Ascending aorta (tissue), 2 donors: ENCODE results near the gene SWI5. TPM values are rescaled to one million over a fixed set of nuclear protein-coding genes. Genes with fewer than 3 reads are reported as not detected.
A peak's percentile ranks its signal among the peaks of the same experiment; 100 is the strongest.
"Not testable (repeated sequence)": the region's sequence is repeated elsewhere in the genome, so short reads cannot be mapped to it uniquely, and the experiment has no call there.

Experiments used
- DNase-seq, 2 donors: peaks; one replicate each; pipeline ENCODE4 v3.0.0-alpha.2; 2019; ENCODE audit warnings: low spot score in 2 of 2
- H3K27ac ChIP-seq, 2 donors: fragments of 200-600 bp; sonication (generic); one replicate each; pipeline ENCODE4 v1.5.1; 2016 to 2017; ENCODE audit warnings: mild to moderate bottlenecking in 1 of 2
- H3K27me3 ChIP-seq: fragments of 200-600 bp; sonication (generic); one replicate; pipeline ENCODE4 v1.5.1; 2017
- H3K36me3 ChIP-seq, 2 donors: fragments of 200-600 bp; sonication (generic); one replicate each; pipeline ENCODE4 v1.5.1; 2016
- H3K4me1 ChIP-seq, 2 donors: fragments of 200-600 bp; sonication (generic); one replicate each; pipeline ENCODE4 v1.5.1; 2016 to 2017; ENCODE audit warnings: mild to moderate bottlenecking in 1 of 2
- H3K4me3 ChIP-seq, 2 donors: fragments of 200-600 bp; sonication (generic); one replicate each; pipeline ENCODE4 v1.5.1; 2016 to 2017; ENCODE audit warnings: mild to moderate bottlenecking in 1 of 2
- H3K9me3 ChIP-seq, 2 donors: fragments of 200-600 bp; sonication (generic); one replicate each; pipeline ENCODE4 v1.5.1; 2016
- CTCF ChIP-seq, 3 experiments: fragments of 200-600 bp in 2 of 3; fragments of 450-650 bp in 1 of 3; sonication (generic) in 2 of 3; IDR thresholded peaks; one replicate each; pipeline ENCODE4 v1.5.1; 2016 to 2019; ENCODE audit warnings: antibody characterized with exemption in 3 of 3, mild to moderate bottlenecking in 1 of 3, moderate library complexity in 1 of 3
- intact Hi-C: fragments of 100-400 bp; cut with DNase I; formaldehyde crosslinking; loops from one replicate; pipeline ENCODE4 v1.15.1; 2023
- total RNA-seq: library from RNA; depleted of rRNA; stranded (reverse); fragments of >200 nt; gene quantifications from one replicate; pipeline ENCODE4 v1.1.0, GENCODE V29; 2016

Gene SWI5
- total RNA-seq, 1 donor from 2014 or later: 1.8 TPM

GRCh38 chr9:128276574-128277270, 646 bp downstream of the SWI5 start:
- TF ChIP-seq CTCF (IDR thresholded peaks at IDR 0.05): no peak
- peak overlapping the region; percentile 78 to 91 for H3K4me3 ChIP-seq
- peaks cover 6 to 20% of the 10 kb centered on the region in 2 donors for H3K4me1 ChIP-seq
- peaks cover 12 to 16% of the 10 kb centered on the region in 2 donors for H3K36me3 ChIP-seq
- peak overlapping the region; percentile 85 to 87 for H3K27ac ChIP-seq
- no peaks in the 10 kb centered on the region for H3K9me3 ChIP-seq
- intact Hi-C loops: loop anchor here (1.0 to 5.0 kb wide), 5 partner anchors 46 to 181 kb away; partner anchors contain the start of genes CIZ1, COQ4, ODF2 and TRUB2
- peak in 1 of 2 donors; percentile 72 for DNase-seq
- H3K27me3 ChIP-seq: no peaks in the 10 kb centered on the region

GRCh38 chr9:128279088-128280073, 3.3 kb downstream of the SWI5 start:
- DNase-seq, H3K27me3 ChIP-seq, H3K36me3 ChIP-seq, H3K4me3 ChIP-seq, H3K9me3 ChIP-seq, H3K27ac ChIP-seq: not testable (repeated sequence)
- intact Hi-C loops: loop anchor here (5.0 kb wide), 2 partner anchors 87 to 178 kb away; partner anchors contain the start of genes CIZ1 and ODF2
- peaks cover 6 to 12% of the 10 kb centered on the region in 2 donors for H3K4me1 ChIP-seq

- no peak for DNase-seq
- Histone ChIP-seq H3K27ac (no peak overlapping the region), H3K27me3 (no peaks in the 10 kb centered on the region), H3K4me1 (peaks cover 6 to 10% of the 10 kb centered on the region in 2 donors), H3K9me3 (no peaks in the 10 kb centered on the region), H3K36me3 (peaks cover under 1 to 1% of the 10 kb centered on the region in 2 donors), H3K4me3 (no peak overlapping the region)
- TF ChIP-seq CTCF (IDR thresholded peaks at IDR 0.05): no peak
- intact Hi-C loops: no loop called here
Measured at GRCh38 chr9:128280084-128280622, 4.1 kb downstream of the SWI5 start.

- Histone ChIP-seq H3K4me1 (peaks cover 0 to under 1% of the 10 kb centered on the region in 2 donors), H3K27me3 (no peaks in the 10 kb centered on the region), H3K4me3 (no peak overlapping the region), H3K9me3 (no peaks in the 10 kb centered on the region), H3K36me3 (peaks cover 5 to 17% of the 10 kb centered on the region in 2 donors), H3K27ac (no peak overlapping the region)
- TF ChIP-seq CTCF (IDR thresholded peaks at IDR 0.05): no peak
- intact Hi-C loops: no loop called here
- no peak for DNase-seq
Measured at GRCh38 chr9:128282500-128282899, 6.4 kb downstream of the SWI5 start.

- H3K27me3 ChIP-seq: no peaks in the 10 kb centered on the region
- peaks cover 12 to 28% of the 10 kb centered on the region in 2 donors for H3K36me3 ChIP-seq
- no peaks in the 10 kb centered on the region for H3K9me3 ChIP-seq
- H3K27ac ChIP-seq: no peak overlapping the region
- intact Hi-C loops: no loop called here
- TF ChIP-seq CTCF (IDR thresholded peaks at IDR 0.05): no peak
- H3K4me3 ChIP-seq: no peak overlapping the region
- no peaks in the 10 kb centered on the region for H3K4me1 ChIP-seq
- DNase-seq: no peak
Measured at GRCh38 chr9:128285033-128285784, 9.1 kb downstream of the SWI5 start.
